GM21717 (cell line): ENCODE measurements around the gene VAV3.
"Not testable (repeated sequence)": the region's sequence is repeated elsewhere in the genome, so short reads cannot be mapped to it uniquely, and the experiment has no call there.

Experiments
- ATAC-seq: cut with Tn5 transposase; IDR thresholded peaks from one replicate; pipeline ENCODE4 v1.9.1; 2021; ENCODE audit warnings: mild to moderate bottlenecking, moderate library complexity; ENCODE audit not compliant: unreplicated experiment

VAV3 gene

GRCh38 chr1:107661158-107661557 is 303.8 kb downstream of the VAV3 start:
- ATAC-seq: no peak

DNA sequence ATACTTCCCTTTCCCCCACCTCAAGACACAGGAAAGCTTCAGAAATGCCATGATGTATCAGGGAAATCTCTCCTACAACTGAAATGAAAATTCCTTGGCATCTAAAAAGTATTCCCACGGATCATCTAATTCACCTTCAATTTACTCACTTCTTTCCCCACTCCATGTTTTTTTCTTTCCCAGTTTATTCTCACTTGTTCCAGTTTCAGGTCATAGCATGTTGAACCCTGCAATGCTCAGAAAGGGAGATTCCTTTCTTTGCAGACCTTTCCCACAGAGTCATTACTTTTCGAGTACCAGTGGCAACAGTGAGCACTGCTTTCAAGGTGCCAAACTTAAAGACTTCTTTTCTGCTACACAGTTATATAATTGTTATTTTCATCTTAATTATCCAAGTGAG is 305.0 kb downstream of the VAV3 start:
- no peak for ATAC-seq

DNA sequence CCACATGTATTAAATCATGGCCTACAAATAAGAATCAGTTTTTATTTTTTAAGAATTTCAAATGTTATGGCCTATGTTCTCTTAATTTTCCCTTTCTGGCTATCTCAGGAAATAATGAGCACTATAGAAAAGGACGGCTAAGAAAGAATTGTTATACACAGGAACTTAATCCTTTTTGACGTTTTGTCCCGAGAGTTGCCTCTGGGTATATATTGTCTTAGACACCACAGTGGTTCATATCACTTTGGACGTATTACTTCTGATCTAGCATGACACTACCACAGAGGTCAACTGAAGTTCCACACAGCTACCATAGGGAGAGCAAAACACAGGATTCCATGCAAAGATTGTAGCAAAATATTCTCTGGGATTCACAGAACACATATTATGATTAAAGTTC is 307.6 kb downstream of the VAV3 start:
- no peak for ATAC-seq

DNA sequence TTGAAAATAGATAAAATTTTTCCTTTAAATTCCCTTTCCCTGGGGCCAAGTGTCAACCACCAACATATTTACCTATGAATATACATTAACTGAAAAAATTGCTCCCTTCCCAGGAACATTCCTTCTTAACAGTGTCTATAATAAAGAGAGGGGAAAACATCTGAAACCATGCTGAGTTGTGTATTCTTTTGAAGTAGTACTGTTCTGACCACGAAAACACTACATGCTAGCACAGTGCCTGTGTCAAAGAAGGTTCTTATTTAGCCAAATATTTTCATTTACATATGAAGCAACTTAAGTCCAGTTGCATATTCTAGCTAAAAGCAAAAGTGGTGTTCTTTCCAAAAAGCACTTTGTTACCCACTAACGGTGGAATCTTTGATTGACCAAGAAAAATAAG is 311.2 kb downstream of the VAV3 start:
- no peak for ATAC-seq

DNA sequence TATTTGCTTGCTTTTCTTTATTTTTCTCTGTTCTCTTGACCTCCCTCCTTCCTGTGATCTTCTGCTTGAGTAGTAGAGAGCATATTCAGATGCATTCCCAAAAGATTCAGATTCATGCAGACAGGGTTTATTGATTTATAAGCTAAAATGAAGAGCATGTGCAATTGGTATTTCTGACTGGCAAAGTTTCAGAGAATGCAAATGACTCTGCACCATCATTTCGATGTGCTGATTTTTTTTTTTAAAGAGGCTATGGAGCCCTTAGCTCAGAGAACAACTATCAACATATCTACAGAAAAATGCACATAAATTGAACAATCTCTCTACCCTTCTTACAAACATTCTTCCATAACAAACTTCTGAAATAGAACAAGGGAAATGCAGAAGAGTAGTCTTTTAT is 312.0 kb downstream of the VAV3 start:
- no peak for ATAC-seq

DNA sequence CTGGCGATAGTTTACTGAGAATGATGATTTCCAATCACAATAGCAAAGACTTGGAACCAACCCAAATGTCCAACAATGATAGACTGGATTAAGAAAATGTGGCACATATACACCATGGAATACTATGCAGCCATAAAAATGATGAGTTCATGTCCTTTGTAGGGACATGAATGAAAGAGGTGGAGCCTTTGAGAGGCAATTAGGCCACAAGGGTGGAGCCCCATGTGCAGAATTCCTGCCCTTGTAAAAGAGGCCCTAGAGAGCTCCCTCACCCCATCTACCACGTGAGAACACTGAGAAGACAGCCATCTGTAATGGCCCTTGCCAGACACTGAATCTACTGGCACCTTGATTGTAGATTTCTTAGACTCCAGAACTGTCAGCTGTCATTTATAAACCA is 314.2 kb downstream of the VAV3 start:
- ATAC-seq: not testable (repeated sequence)

DNA sequence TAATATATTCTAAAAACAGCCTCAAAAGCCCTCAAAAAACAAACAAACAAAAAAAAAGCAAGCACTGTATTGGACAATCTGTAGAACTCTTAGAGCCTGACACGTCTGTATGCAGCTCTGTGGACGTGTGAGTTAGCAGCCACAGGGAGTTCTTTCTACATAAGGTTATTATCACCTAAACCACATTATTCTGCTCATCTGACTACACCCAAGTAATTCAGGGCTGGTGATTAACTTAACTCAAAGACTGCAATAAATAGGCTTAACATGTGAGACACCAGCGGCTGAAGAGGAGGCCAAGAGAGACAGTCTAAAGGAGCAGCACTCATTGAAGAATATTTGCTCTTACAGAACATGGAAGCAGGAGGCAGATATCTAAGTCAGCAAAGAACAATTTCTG is 316.0 kb downstream of the VAV3 start:
- no peak for ATAC-seq

GRCh38 chr1:107648071-107648470 is 316.9 kb downstream of the VAV3 start:
- ATAC-seq: no peak

DNA sequence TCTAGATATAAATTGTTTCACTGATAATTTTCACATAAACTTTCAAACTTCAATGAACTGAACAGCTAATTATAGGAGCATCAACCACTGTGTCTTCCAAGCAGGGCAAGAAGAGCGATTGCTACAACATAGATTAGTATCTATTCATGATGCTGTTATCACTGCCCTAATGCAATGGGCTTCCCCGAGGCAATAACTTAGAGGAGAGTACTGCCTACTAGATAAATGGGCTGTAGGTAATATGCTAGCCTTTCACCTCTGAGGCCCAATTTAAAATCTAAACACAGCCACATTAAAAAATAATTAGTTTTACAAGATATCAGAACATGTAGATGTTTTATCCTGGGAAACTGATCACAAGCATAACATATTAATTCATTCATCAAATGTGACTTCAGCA is 318.0 kb downstream of the VAV3 start:
- no peak for ATAC-seq

DNA sequence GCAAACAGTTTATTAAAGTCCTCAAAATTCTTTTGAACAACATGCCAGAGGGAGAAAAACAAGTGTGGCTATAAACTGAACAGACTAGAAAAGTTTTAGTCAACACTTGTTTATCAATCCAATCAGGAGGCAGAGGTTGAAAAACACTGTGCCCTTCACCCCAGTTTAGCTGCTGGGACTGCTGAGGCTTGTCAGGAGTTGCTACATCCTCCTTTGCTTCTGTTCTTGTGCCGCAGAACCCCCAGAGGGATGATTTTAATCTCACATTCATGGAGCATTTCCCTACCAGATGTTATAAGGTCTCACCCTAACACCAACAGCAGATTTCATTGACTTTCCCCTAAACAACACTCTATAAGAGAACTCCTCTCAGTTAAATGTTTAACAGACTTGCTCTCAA is 321.2 kb downstream of the VAV3 start:
- ATAC-seq: no peak

GRCh38 chr1:107640207-107640606 is 324.8 kb downstream of the VAV3 start:
- no peak for ATAC-seq

DNA sequence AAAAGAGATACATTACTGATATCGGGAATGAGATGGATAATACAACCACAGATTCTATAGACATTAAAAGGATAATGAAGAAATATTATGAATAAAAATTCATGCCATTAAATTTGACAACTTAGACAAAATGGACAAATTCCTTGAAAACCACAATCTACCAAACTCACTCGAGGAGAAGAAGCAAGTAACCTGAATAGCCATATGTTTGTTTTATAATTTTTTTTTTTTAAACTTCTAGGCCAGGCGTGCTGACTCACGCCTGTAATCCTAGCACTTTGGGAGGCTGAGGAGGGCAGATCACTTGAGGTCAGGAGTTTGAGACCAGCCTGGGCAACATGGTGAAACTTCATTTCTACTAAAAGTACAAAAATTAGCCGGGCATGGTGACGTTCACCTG is 327.9 kb downstream of the VAV3 start:
- ATAC-seq: no peak

GRCh38 chr1:107633596-107633995 is 331.4 kb downstream of the VAV3 start:
- no peak for ATAC-seq

DNA sequence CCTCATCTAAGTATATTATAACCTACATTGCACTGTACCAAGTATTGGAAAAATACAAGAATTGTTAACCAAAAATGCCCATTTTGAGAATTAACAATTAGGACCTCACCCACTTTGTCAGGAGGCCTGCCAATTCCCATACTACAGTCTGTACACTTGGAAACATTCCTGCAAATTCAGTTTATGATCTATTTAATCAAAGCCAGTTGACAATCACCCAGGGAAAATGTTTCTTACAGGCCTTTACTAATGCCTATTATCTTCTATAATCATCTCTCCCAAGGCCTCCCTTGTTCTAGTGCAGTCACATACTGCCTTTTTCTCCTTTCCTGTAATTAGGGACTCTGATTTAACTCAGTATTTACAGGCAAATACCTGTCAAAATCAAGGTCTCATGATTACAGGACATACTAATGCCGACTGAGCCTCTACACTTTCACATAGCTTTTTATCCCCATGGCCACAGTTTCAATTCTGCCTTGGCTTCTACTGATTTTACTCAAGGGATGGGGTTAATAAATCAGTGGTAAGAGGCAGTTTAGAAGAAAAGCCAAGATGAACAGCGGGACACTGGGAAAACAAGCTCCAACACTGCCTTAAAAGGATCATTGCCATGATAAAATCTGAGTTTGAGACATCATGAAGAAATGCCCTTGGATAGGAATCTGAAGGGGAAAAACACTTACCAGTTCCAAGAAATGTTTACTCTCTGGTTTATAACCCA is 338.7 kb downstream of the VAV3 start:
- no peak for ATAC-seq

DNA sequence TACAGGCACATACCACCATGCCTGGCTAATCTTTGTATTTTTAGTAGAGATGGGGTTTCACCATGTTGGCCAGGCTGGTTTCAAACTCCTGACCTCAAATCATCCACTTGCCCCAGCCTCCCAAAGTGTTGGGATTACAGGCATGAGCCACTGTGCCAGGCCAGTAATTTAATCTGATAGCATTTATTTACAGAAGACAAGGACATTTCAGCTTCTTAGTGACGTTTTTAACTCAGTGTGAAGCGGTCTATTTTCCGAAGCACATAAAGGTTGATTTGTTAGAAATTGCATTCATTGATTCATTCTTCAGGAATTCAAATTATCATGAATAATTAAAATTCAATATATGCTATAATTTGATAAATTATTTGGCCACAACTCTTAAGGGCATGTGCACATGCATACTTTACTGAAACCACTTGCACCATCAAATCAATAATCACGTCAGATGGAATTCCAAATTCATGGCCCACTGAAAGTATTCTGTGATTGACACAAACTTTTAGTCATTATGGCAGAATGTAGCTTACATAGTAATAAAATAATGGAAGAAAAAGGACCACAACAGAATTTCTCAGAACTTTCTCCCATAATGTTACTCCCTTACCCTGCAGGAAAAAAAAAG is 339.5 kb downstream of the VAV3 start:
- no peak for ATAC-seq

- ATAC-seq: no peak
Measured at GRCh38 chr1:107623431-107623830, 341.5 kb downstream of the VAV3 start.

DNA sequence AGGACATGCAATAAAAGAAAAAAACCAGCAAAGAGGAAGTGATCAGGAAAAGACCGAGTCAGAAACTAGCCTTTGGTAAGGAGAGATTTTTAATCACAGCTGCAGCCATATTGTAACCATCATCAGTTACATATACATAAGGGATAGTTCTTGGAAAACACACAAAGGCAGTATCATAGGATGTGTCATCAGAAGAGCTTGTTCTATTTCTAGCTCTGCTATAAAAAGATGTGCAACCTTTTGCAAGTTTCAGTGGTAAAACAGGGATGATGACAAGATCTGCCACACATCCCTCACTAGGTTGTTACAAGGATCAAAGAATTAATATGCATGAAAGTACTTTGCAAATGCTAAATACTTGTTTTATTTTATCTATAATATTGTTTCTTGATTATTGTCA is 342.0 kb downstream of the VAV3 start:
- ATAC-seq: no peak

DNA sequence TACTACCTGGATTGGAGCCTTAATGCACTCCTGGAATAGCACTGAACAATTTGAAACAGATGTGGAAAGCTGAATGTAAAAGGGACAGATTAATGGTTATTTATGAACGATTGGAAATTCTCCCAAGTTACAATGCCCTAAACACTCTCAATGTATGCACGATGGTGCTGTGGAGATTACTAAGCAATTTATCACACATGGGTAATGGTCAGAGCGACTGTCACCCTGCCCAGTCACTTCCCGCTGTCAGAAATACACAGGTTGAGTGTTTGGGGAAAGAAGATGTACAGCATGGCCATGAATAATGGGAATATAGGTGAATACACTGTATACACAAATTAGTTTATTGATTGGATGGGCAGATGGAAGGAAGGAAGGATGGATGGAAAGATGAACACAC is 342.4 kb downstream of the VAV3 start:
- ATAC-seq: no peak

GRCh38 chr1:107620753-107621152 is 344.2 kb downstream of the VAV3 start:
- no peak for ATAC-seq

- ATAC-seq: no peak
Measured at GRCh38 chr1:107618539-107618938, 346.4 kb downstream of the VAV3 start.

DNA sequence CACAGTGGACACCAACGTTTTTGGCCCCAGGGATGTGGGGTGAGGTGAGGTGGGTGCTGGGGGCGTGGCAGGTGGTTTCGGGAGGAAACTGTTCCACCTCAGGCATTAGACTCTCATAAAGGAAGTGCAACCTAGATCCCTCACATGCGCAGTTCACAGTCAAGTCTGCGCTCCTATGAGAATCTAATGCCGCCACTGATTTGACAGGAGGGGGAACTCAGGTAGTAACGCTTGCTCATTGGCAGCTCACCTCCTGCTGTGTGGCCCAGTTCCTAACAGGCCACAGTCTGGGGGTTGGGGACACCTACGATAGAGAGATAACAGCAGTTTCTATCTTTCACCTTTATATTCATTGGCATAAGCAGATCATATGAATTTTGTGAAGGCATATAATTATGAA is 347.1 kb downstream of the VAV3 start:
- ATAC-seq: no peak

DNA sequence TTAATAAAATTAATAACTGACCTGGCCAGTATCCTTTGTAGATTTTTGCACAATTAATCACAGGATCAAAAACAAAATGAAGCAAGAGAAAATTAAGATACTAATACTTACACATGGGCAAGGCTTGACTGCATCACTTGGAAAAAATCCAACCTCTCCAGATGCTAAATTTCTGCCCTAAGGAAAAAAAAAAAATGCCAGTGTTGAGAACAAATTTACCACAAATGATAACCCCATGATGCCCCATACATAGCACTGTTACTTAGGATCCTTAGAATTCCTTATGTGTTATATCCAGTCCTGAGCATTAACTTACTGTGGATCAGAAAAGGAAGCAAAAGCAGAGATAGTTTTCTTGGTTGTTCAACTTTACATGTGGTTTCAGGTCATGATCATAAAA is 347.5 kb downstream of the VAV3 start:
- no peak for ATAC-seq

GRCh38 chr1:107609808-107610207 is 355.2 kb downstream of the VAV3 start:
- ATAC-seq: no peak
